HG02973 (cell line): Measurements from ENCODE around the gene DCTN3.

Source experiments
- ATAC-seq: cut with Tn5 transposase; IDR thresholded peaks from one replicate; pipeline ENCODE4 v1.9.1; 2021; ENCODE audit warnings: moderate library complexity; ENCODE audit not compliant: unreplicated experiment

DCTN3 gene

DNA sequence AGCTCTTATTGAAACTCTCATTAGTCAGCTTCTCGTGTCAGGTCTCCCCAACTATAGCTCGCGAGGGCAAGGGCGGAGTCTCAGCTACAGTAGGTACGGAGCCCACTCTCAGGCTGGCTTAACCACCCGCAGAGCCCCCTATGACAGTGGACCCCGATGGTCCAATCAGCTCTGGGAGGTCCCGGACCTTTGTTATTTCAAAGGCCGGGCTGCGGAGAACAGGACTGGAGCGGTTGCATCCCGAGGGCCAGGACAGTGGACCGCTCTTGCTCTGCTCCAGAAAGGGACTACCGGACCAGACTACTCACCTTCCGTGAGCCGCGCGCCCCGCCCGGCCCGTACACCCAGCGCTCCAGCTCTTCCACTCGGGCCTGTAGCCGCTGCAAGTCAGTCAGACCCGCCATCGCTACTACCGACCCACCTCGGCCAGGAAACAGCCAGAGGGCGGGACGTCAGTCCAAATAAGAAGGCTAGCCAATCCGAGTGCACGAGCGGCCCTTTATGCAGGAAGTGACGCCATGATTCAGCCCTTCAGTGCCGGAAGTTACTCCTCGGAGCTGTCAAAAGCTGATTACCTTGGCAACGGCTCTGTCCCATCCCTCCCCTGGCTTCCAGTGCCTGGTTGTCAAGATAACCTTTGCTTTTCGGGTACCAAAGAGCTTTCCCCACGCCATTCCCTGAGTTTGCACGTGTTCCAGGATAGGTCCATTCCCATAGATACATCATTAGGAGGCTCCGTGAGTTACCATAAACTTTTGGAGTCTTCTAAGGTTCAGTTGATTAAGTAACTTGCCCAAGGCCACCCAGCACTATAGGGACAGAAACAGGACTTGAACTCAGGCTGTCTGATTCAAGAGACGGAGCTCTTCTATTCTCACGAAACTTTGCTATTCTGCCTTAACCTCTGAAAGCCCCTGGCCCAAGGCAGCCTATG is at the start of gene DCTN3:
DCTN3 (minus strand) TSS at position 435 of the 934 bp plus-strand sequence; CDS start at position 404, 31 bp downstream.
- peak; percentile 96 for ATAC-seq

DNA sequence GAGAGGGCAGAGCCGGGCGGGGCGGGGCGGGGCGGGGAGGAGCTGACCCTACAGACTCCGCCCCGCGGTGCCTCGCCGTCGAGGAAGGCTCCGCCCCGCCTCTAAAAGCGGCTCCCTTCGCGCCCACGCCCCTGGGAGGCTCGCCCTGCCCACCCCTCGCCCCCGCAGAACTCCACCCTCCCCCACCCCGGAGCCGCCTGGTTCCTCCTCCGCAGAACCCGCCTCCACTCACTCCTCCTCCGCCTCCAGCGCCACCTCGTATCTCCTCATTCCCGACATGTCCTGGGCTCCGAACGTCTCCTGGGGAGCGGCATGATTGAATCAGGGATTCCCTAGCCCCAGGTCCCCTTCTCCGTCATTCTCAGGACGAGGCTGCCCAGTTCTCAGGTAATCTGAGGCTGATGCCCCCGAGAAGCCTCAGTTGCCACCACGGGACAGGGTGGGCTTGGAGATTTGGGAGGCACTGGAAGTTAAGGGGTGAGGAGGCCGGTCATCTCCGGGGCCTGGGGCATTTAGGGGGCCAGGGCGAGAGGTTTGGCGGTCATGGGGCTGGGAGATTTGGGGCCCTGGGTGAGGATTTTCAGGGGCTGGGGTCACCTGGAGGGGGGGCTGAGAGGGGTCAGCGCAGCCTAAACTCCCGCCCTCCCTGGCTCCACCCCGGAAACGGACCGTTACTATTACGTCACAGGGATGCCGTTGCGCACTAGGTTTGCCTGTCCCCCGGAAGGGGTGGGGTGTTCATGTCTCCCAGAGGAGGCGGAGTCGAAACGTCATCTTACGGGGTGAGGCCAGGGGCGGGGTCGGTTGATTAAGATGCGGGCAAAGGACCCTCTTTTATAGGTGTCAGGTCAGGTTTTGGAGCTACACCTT is 45.3 kb upstream of the DCTN3 start:
- peak; percentile 44 for ATAC-seq

DNA sequence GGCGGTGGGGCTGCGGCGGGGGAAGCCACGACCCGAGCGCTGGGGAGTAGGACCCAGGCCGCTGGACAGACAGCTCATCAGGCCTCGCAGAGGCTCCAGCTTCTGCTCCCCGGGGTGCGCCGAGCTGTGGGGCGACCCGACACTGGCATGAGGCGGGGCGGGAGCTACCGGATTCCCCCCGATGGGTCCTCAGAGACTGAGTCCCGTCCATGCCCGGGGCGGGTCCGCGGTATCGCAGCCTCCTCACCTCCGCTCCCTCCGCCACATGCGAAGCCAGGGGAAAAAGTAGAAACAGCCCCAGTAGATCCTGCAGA is 44.7 kb upstream of the DCTN3 start:
- ATAC-seq = peak; percentile 11

DNA sequence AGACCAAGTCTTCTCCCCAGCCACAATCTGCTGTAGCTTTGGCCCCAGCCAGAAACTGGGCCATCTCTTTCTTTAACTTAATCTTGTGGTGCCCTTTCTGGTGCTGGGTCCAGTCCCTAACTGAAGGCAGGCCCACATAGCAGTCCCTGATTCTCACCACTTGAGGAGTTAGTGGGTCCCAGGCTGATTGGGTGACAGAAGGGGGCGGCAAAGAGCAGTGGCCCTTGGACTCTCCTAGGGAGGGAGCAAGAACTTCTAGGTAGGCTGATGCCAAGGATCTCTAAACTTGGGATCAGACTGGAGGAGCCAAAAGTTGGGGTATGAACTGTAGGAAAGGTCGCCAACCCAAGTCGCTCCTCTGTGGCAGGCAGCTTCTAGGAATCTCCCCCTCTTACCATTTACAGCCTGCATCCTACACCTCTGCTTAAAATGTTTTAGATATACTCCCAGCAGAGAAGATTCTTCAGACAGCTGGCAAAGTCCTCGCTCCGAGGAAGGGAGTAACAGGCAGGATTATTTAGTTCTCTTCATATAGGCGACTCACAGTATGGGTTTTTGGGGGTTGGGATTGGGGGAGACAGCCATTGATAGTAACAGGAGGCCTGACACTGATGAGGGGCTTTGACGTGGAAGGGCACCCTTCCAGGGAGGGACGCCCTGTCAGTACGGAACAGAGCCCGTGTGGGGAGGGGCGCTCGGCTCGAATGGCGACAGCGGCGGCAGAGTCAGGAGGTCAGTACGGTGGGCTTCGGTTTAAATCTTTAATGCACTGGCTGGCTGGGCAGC is 44.2 kb upstream of the DCTN3 start:
- ATAC-seq = peak; percentile 51

DNA sequence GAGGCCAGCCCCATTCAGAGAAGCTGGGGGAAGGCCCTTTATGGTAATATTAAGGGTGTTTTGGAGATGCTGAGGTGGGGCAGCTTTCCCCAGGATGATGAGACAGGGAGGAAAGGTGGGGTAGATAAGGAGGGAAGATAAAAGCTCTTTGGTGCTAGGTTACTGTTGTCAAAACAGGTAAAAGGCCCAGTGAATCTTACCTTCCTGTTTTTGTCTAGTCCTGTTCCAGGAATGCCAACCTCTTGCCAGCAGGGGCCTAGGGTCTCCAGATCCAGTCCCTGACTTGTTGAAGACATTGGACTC is 43.0 kb upstream of the DCTN3 start:
- ATAC-seq = no peak

DNA sequence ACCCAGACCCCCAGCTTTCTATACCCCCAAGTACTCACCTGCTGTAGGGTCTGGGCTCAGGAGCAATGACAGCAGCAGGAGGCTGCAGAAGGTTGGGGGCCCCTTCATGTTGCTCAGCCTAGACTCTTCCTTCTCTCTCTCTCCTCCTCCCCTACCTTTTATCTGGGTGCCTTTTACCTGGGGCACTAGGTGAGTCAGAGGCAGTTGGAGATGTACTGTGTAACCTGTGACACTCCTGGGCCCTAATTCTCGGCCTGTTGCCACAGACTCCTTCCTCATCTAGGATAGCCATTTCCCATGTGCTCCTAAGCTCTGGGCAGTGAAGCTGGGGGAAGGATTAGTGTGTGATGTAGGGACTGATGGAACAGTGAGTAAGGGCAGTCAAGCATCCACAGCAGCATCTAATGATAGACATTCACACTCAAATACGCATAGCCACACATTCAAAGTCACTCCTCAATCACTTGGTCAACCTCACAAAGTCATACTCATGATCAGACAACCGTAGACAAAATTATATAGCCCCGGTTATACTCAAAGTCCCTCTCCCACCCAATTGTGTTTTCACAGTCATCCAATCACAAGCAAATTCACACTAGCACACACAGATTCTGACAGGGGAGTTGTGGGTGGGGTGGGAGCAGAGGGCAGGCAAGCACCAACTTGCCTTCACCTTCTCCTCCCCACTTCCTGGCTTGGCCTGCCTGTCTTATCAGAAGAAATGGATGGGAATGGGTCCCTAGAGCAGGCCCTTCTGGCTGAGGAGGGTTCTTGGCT is 42.4 kb upstream of the DCTN3 start, which contains the start of gene CCL27:
CCL27 (minus strand) TSS at position 132 of the 777 bp plus-strand sequence; CDS start at position 108, 24 bp downstream.
- no peak for ATAC-seq

DNA sequence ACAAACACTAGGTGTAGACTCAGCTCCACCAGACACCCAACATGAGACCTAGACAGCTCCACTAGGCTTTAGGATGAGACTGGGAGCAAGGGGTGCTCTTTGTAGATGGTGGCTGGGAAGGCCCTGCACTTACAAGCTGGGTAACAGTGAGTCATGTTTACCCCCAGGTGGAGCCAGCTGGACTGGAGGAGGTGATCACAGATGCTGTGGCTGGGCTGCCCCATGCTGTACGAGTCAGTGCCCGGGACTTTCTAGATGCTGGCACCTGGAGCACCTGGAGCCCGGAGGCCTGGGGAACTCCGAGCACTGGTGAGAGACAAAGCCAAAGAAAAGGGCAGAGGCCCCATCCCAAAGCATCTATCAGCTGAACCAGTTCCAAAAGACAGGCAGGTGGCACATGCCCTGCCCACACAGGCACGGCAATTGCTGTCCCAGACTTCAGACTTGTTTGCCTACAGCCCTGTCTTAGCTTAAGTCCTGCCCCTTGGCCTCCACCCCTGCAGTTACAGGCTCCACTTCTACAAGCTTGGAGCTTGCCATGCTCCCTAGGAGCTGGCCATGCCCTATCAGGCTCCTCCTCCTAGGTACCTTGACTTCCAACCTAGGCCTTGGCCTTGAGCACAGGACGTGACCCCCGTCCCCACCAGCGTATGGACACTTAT is 39.4 kb upstream of the DCTN3 start:
- no peak for ATAC-seq

DNA sequence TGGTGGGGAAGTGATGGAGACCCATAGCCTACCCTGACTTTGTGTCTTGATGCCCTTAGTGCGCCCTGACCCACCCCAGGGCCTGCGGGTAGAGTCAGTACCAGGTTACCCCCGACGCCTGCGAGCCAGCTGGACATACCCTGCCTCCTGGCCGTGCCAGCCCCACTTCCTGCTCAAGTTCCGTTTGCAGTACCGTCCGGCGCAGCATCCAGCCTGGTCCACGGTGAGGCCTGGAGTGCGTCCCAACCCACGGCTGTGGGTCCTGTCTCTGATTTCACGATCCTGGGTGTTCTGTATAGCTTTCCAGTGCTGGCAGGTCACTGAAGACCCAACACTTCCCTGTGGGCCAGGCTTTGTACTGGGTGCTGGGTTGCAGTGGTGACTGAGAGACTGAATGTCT is 38.2 kb upstream of the DCTN3 start:
- ATAC-seq = no peak

DNA sequence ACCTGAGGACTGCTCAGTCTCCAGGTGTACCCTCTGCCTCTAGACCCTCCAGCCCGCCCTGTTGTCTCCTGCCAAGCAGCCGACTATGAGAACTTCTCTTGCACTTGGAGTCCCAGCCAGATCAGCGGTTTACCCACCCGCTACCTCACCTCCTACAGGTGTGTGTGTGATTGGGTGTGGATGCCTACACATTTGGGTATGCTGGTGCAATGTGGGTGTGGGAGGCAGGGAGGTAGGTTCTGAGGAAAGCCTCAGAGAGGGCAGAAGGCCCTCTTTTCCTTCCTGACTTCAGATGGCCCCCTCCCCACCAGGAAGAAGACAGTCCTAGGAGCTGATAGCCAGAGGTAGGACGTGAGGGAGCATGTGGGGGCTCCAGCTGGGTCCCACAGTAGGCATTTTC is 36.7 kb upstream of the DCTN3 start:
- no peak for ATAC-seq

DNA sequence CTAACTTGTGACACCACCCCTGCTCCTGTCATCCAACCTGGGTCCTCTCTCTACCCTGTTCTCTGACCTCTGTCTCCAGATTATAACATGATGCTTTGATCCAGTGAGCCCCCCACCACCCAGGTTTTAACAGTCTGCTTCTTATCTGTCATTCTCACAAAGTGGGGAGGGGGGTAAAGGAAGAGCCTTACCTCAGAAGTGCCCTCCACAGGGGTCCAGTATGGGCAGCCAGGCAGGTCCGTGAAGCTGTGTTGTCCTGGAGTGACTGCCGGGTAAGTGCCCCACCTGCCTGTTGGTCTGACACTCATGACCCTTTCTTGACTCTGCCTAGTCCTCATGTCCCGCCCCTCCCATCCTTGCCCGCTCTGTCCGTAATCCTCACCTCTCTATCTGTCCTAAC is 35.1 kb upstream of the DCTN3 start:
- no peak for ATAC-seq

DNA sequence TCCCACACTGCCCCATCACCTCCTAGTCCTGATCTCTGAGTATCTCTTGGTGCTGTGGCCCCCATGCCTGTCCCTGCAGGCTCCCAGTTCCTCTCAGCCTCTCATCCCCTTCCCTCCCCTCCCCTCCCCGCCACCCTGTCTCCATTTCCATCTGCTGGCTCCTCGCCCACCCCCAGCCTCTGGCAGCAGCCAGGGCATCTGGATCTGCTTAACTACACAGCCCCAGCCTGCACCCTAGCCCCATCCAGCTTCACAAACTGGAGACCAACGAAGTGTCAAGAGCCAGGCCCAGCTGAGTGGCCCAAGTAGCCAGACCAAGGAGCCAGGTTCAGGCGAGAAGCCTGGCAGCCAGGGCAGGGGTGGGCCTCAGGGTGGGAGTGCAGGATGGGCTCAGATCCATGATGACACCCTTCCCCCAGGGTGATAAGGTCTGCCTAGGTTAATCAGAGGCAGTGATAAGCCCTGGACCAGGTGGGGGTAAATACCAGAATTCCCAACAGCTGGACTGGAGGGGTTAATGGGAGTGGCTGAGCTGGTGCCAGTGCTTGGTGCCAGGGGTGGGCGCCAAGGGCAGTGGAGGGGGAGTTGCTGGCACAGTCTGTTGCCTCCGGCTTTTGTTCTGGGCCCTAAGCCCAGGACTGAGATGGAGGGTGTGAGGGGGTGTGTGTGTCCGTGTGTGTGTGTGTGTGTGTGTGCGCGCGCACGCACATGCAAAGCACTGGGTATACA is 34.2 kb upstream of the DCTN3 start:
- no peak for ATAC-seq

DNA sequence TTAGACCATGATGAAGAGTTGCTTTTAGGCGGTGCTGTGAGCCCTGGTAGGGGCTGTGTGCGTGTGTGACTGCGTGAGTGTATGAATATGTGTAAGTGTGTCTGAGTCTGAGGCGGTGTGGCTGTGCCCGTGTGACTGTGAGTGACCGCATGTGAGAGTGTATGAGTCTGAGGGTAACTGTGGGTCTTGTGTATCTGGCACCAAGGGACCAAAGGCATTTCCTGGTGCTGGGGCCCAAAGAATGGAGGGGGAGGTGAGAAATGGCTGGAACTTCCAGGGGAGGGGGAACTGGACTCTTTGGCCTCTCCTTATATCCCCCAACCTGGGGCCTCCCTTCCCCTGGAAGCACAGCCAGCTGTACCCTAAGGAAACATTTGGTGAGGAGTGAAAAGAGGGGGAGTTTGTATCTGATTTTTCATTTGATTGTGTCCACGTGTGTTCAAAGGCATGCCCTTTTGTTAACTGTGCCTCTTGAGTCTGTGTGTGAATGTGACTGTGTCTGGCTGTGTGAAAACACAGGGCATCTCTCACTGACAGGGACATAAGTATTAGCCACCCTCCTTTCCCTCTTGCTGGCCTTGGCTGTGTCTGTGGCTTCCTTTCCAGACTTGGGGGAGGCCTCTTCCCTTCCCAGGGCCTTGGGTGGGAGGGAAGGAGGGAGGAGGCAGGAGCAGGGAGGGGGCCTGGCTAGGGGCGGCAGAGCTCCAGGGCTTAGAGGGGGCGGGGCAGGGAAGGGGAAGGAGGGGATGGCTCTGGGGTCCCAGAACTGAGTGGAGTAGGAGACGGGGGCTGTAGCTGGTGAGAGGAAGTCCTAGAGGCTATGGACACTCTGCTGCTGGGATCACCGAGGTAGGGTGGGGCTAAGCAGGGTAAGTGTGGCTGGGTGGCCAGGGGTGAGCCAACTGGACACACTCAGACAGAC is 33.1 kb upstream of the DCTN3 start:
- ATAC-seq = no peak

DNA sequence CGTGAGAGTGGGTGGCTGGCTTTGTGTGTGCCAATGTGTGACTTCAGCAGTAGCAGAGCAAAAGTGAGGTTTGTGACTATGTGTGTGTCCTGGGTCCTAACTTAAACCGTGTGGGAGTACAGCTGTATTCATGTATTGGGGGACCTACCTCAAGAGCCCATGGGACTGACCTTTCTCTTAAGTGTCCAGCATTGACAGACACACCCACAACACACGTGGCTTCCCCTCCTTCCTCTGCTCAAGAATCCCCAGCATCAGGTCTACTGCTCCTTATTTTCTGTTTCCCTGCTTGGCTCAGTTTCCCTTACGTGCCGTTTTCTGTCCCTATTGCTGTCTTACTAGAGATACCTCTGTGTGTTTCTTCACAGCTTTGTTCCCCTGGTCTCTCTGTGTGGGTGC is 32.3 kb upstream of the DCTN3 start:
- ATAC-seq = no peak

DNA sequence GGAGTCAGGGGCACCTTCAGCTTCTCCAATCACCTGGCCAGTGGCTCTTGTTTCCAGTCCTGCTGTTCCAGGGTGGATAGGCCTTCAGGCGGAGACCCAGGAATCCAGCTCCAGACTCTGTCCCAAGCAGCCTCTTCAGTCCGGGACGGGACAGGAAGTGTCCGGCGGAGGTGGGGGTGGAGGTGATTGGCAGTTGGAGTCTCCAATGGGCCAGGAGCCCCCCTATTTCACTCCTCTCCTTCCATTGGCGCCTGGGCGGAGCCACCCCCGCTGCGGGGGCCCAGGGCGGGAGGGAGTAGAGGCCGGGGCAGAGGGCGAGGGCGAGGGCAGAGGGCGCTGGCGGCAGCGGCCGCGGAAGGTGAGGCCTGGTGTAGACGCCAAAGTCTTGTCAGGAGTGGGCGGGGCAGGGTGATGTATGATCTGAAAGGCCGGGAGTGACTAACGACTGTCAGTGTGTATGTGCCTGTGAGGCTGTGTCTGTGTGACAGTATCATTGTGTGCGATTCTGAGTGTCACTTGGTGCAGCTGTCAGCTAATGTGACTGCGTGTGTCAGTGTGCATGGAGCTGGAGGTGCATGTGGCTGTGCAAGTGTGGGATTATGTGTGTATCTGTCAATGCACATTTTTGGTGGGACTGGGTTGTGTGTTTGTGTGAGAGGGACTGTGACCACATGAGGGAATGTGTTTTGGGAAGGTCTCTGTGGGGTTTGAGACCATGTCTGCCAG is 31.7 kb upstream of the DCTN3 start, which contains the start of gene IL11RA:
IL11RA (plus strand) TSS at position 310 of the 726 bp plus-strand sequence. CDS start 3,033 bp downstream, outside the sequence.
- ATAC-seq = no peak

DNA sequence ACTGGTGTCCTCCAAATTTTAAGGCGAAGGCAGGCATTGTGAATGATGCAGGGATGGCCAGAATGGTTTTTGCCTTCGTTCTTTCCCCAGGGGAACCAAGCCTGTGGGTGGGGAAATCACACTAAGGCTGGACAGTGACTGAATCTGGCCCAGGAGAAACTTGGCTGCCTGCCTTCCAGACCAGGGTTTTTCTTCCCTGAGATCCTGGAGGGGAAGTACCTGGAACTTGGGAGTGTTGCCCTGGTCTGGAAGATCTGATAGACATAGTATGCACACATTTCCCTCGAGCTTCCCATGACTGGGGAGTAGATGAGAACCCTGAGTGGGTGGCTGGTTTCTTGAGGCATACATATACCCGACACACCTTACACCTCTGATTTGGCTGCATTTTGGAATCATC is 31.0 kb upstream of the DCTN3 start:
- ATAC-seq = no peak

DNA sequence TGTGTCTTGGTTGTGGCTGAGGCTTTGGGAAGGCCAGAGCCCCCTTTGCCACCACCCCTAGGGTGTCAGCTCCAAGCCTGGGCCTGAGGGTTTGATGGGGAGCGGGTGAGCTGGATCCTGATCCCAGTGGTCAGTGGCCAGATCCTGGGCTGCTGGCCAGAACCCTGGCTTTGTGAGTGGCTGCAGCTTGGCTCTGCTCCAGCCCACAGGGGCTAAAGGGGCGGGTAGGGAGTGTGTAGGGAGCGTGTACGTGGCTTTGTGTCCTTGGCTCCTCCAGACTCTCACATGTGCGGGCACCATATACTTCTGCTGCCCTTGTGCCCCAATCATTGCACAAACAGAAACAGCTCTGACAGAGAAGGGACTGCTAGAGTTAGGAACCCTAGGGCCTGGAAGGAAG is 30.5 kb upstream of the DCTN3 start:
- no peak for ATAC-seq

DNA sequence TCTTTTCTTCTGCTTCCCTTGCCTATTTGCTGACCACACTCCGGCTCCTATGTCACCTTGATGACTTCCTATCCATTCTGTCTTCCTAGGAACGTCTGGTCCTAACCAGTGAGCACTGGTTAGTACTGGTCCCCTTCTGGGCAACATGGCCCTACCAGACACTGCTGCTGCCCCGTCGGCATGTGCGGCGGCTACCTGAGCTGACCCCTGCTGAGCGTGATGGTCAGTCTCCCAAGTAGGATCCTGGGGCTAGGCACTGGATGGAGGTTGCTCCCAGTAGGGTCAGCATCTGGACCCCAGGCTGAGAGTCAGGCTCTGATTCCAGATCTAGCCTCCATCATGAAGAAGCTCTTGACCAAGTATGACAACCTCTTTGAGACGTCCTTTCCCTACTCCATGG is 28.4 kb upstream of the DCTN3 start:
- ATAC-seq = no peak
